Activated CD8-positive, alpha-beta memory T cell treated with anti-CD3 and anti-CD28 coated beads, Interleukin-2, amount 50 U/mL, for 1 hour (primary cell): Measurements from ENCODE around the gene KIF4A.
"Not testable (repeated sequence)": the region's sequence is repeated elsewhere in the genome, so short reads cannot be mapped to it uniquely, and the experiment has no call there.

Experiments used
- DNase-seq: peaks from one replicate; pipeline ENCODE4 v3.0.0-alpha.2; 2020; ENCODE audit errors: extremely low read depth

KIF4A gene

DNA sequence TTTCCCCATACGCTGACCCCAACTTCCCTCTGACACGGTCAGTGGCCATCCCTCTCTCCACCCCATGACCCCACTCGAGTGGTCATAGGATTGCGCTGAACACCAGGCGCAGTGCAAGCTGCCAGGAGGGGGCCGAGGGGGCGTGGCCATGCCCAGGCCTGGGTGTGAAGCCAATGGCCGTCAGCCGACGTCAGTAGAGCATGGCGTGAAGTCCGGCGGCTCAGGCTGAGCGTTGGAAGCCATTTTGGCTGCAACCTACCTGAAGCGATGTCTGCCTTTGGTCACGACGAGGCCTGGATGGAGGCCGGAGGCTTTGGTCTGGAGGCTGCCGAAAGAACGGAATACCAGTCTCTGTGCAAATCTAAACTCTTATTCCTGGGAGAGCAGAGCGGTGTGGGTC is 8.0 kb upstream of the KIF4A start, which contains the start of gene RAB41:
RAB41 (plus strand) TSS at position 222 of the 400 bp plus-strand sequence; CDS start at position 268, 46 bp downstream.
- DNase-seq = no peak

DNA sequence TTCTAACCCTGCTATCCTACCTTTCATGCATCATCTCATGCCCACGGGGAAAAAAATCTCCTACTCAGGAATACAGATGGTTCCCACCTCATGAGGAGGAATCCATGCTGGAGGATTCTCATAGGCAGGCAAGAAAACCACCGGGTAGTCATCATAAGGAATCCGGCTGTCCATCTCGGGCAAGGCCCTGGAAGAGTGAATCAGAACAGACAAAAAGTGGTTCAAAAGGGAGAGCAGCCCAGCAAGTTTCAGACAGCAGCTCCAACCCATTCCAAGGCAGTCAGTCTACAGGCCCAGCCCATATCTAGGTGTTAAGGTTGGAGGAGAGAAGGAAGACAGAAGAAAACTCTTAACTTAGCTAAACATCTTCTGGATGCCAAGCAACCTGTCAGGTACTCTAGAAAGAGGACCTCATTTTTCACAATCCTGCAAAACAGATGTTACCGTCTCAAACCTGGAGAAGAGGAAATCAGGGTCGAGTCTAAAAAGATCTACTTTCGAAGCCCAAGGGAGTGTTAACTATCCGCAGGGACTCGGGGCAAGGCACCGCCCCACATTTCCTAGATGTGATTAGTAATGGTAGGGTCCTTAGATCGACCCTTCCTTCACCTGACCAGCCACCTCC is 624 bp upstream of the KIF4A start:
- no peak for DNase-seq

DNA sequence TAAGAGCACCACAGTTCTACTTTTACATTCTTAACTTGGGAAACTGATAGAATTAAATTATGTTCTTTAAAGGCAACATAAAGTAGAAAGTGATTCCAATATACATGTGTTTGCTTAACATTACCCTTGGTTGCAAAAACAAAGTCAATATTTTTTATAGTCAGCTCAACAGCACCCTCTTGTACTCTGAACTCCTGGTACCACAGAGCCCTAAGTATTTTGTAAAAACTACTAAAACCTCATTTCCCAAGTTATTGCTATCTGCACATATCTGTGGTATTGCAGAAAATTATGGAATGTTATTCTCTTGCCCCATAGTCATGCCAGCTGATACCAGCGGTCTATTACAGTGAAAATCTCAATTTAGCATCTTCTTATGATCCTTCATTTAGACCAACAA is 2.9 kb downstream of the KIF4A start:
- DNase-seq = no peak

DNA sequence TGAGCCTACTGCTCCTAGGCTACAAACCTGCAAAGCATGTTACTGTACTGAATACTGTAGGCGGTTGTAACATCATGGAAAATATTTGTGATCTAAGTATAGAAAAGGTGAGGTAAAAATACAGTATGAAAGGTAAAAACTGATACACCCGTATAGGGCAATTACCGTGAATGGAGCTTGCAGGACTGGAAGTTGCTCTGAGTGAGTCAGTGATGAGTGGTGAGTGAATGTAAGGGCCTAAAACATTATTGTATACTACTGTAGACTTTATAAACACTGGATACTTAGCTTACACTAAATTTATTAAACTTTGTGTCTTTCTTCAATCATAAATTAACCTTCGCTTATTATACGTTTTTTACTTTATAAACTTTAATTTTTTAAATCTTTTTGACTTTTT is 3.7 kb downstream of the KIF4A start:
- no peak for DNase-seq

DNA sequence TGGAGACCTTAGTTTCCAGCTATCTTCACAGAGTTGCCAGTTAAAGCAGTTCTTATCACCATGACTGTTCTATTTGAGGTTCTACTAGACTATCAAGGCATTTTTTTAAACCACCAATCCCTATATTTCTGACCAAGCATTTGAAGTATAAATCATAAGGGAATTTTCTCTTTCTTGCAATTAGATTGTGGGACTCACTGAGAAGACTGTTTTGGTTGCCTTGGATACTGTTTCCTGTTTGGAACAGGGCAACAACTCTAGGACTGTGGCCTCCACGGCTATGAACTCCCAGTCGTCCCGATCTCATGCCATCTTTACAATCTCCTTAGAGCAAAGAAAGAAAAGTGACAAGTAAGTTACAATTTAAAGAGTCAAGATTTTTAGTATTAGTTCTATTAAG is 11.8 kb downstream of the KIF4A start:
- DNase-seq = no peak

DNA sequence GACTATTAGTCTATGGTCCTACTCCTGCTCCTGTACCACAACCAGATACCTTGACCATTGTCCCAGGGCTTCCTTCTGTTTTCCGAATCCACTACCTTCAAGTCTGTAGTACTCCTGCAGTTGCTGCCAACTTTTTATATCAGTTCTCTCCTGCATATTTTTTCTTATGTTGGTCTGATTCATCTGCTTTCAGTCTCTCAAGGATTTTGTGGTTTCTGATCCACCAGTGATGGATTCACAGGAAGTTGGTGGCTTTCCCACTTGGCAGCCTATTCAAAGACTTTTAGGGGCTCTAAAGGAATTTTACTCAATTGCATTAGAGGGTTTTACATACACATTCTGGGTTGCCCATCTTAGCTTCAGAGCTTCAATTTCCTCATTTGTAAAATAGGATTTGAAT is 23.6 kb downstream of the KIF4A start:
- no peak for DNase-seq

DNA sequence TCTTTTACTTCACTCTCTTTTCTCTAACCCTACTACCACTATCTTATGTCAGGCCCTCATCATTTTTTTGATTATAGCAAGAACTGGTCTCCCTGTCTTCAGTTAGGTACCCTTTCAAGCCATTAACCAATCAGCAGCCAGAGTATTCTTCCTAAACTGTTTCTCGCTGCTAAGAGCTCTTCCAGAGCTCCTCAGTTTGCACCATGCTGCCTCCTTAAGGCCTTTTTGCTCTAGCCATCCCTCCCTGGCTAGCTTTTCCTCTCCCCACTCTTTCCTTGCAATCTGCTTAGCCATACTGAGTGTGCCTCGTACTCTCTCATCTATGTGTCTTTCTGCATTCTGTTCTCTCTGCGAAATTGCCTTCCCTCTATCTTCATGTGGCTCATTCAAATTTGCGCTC is 32.9 kb downstream of the KIF4A start:
- no peak for DNase-seq

DNA sequence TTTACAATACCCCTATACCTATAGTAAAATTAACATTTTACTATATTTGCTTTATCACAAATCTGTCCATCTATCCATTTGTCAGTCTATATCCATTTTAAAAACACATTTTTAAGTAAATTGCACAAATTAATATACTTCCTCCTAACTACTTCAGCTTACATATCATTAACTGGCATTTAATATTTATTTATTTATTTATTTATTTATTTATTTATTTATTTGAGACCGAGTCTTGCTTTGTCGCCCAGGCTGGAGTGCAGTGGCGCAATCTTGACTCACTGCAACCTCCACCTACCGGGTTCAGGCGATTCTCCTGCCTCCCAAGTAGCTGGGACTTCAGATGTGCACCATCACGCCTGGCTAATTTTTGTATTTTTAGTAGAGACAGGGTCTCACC is 33.7 kb downstream of the KIF4A start:
- not testable (repeated sequence) for DNase-seq

DNA sequence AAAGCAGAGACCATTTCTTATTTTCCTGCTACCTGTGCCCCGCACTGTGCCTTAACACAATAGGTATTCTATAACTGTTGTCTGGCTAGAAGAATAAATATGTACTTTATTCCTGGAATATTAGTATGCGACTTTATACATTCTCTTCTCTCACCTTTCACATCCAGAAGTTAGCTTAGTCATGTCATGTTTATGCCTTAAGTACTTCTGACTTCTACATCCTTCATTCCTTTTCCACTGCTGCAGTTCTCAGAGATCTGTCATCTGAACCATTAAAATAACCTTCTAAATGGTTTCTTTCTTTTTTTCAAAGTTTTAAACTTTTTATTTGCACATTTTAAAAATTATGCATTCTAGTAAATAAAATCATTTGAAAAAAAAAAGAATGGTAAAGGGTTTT is 34.4 kb downstream of the KIF4A start:
- DNase-seq = no peak

DNA sequence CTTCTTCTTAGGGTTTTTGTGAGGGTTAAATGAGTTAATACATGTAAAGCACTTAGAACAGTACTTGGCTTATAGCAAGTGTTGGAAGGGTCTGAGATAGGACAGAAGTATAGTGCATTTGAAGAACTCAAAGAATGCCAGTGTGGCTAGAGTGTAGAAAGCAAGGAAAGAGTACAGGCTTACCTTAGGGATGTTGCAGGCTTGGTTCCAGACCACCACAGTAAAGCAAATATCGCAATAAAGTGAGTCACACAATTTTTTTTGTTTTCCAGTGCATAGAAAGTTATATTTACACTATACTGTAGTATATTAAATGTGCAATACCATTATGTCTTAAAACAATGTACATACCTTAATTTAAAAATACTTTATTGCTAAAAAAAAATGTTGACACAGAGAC is 41.3 kb downstream of the KIF4A start:
- no peak for DNase-seq

DNA sequence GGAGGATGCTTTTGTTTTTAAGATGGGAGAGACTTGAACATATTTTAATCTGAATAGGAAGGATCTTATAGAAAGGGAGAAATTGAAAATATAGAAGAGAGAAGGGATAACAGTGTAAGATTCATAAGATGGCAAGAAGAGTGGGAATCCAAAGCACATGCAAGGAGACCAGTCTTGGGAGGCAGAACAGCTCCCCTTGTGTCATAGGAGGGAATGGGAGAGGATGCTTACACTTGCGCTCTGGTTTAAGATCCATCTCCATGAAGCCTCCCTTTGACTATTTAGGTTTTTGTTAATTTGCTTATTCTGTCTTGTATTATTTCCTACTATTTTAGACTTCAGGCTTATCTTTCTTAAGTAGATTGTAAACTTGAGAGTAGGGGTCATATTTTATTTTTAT is 42.7 kb downstream of the KIF4A start:
- DNase-seq = no peak

DNA sequence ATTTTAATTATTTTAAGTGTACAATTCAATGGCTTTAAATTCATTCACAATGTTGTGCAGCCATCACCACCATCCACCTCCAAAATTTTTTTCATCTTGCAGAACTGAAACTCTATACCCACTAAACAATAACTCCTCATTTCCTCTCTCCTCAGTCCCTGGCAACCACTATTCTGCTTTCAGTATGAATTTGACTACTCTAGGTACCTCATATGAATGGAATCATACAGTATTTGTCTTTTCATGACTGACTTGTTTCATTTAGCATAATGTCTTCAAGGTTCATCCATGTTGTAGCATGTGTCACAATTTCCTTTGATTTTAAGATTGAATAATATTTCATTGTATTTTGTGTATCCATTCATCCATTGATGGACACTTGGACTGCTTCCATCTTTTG is 46.9 kb downstream of the KIF4A start:
- no peak for DNase-seq

DNA sequence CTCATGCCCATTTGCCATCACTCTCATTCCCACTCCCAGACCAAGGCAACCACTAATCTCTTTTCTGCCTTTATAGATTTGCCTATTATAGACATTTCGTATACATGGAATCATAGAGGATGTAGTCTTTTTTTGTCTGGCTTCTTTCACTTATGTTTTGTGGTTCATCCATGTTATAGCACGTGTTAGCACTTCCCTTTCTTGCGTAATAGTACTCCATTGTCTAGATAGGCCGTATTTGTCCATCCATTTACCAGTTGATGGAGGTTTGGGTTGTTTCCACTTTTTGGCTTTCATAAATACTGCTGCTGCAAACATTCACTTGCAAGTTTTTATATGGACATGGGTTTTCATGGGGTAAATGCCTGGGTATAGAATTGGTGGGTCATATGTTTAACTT is 48.4 kb downstream of the KIF4A start:
- DNase-seq = no peak

DNA sequence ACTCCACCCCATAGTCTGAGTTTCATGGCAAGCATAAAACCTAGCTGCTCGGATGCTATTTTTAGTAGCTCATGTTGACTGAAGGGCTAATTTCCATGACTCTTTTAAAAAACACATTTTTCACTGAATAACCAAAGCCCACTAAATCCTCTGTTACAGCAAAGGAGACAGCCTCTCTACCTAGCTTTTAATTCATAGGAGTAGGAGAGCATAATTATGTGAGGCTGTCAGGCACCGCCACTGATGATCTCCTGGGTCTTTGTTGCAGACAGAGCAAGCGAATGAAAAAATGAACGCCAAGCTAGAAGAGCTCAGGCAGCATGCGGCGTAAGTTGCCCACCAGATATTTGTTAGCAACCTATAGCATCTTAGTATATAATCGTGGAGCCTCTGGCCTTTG is 53.5 kb downstream of the KIF4A start:
- no peak for DNase-seq

DNA sequence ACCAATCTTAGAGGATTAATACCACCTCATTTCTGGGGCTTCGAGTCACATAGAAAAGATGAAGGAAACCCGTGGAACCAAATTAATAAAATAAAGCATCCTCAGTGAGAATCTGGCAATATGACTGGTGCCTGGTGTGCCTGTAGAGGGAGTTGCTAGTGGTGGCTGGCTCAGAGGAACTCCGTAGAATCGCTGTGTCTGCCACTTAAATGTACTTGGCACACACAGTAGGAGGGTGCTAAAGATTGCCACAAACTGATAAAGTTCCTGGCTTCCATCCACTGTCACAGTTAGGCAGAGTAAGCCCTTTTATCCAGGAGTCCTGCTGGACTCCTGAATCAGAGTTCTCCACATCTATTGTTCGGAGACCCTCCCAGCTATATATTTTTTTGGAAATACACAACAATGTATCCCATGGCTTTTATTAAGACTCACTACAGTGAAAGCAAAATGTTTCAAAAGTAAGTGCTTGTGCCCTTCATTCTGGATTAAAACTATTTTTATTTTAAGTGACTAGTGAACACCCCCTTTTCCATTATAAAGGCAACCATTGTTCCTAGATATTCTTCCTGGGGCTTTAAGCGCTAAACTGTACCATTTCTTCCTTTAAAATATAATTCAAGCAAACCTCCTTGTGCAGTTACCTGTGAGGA is 56.6 kb downstream of the KIF4A start:
- no peak for DNase-seq

DNA sequence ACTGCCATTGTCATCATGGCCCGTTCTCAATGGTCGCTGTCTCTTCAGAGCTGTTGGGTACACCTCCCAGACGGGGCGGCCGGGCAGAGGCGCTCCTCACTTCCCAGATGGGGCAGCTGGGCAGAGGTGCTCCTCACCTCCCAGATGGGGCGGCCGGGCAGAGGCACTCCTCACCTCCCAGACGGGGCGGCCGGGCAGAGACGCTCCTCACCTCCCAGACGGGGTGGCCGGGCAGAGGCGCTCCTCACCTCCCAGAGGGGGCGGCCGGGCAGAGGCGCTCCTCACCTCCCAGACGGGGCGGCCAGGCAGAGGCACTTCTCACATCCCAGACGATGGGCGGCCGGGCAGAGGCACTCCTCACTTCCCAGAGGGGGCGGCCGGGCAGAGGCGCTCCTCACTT is 58.9 kb downstream of the KIF4A start:
- DNase-seq = not testable (repeated sequence)

DNA sequence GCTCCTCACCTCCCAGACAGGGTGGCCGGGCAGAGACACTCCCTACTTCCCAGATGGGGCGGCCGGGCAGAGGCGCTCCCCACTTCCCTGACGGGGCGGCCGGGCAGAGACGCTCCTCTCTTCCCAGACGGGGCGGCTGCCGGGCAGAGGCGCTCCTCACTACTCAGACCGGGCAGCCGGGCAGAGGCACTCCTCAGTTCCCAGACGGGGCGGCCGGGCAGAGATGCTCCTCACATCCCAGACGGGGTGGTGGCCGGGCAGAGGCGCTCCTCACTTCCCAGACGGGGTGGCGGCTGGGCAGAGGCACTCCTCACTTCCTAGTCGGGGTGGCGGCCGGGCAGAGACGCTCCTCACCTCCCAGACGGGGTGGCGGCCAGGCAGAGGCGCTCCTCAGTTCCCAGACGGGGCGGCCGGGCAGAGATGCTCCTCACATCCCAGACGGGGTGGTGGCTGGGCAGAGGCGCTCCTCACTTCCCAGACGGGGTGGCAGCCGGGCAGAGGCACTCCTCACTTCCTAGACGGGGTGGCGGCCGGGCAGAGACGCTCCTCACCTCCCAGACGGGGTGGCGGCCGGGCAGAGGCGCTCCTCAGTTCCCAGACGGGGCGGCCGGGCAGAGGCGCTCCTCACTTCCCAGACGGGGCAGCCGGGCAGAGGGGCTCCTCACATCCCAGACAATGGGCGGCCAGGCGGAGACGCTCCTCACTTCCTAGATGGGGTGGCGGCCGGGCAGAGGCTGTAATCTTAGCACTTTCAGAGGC is 59.6 kb downstream of the KIF4A start:
- DNase-seq = not testable (repeated sequence)

DNA sequence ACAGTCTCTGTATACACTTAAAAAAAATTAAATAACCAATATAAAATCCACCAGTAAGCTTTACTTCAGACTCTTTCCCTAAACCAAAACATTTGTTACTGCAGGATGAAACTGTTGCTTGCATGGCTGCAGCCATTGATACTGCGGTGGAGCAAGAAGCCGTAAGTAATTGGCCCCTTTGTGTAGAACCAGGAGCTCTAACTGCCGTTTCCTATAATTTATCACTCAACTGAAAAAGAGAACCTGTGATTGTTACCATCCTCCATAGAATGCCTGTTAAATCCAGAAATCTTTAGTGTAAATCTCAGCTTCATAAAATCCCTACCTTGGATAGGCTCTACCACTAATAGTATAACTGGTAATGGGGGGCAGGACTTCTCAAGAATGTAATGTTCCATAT is 62.6 kb downstream of the KIF4A start:
- DNase-seq = no peak

DNA sequence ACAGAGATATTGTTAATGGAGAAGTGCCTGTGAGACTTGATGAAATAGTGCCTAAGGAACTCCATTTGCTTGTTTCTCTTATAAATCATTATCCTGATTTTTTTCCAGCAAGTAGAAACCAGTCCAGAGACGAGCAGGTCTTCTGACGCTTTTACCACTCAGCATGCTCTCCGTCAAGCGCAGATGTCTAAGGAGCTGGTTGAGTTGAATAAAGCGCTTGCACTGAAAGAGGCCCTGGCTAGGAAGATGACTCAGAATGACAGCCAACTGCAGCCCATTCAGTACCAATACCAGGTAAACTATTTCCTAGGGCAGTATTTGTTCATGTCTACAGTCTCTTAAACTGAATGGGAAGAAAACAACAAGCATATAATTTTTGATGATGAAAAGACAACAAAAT is 63.6 kb downstream of the KIF4A start:
- DNase-seq = no peak

DNA sequence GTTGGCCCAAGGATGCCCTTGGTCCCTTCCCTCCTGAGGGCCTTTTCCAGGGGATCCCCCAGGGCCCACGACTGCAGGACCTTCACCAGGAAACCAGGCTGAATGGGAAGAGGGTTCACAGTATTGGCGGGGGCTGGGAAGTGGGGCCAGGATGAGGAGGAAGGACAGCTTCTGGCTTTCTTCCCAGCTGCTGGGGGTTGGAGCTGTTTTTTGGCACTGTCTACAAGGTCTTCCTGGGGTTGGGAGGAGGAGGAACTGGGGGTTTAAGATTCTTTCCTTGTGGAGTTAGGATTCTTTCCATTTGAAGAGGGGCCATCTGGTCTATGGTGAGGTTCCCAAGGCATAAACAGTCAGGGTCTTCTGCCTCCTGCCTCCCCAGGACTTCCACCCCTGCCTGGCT is 64.8 kb downstream of the KIF4A start:
- DNase-seq = no peak

DNA sequence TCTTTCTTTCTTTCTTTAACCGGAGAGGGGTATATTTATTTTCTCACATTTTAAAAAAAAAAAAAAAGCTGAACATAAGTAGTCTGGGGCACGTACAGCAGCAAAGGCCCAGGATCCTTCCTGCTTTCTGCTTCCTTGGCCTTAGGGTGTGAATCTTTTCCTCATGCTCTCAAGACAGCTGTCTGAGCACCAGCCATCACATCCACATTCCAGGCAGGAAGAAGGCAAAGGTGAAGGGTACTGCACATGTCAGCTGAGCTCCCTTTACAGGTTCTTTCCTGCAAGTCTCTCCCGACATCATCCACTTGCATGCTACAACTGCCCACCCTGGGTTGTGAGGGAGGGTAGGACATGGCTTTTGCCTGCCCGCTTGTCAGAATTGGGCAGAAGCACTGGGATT is 69.6 kb downstream of the KIF4A start:
- no peak for DNase-seq

DNA sequence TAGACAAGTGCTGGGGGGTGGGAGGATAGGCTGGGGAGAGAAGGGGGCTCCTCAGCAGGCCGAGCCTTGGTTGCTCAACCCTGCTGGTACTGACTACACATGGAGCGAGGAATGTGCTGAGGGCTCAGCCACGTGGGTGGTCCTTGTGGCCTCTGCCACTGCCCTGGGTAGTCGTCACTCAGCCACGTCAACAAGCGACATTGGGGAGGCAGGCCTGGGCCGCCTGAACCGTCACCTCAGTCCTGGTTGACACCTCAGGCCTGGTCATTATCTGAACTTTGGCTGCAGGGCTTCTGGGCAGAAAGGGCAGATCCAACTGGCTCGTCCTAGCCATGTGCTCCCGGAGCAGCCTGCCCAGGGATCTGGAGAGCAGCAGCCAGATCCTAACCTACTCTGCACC is 70.5 kb downstream of the KIF4A start:
- no peak for DNase-seq

DNA sequence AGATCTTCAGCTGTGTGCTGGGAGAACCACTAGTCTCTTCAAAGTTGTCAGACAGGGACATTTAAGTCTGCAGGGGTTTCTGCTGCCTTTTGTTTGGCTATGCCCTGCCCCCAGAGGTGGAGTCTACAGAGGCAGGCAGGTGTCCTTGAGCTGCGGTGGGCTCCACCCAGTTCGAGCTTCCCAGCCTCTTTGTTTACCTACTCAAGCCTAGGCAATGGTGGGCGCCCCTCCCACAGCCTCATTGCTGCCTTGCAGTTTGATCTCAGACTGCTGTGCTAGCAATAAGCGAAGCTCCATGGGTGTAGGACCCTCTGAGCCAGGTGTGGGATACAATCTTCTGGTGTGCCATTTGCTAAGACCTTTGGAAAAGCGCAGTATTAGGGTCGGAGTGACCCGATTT is 78.8 kb downstream of the KIF4A start:
- DNase-seq = not testable (repeated sequence)
